GM19351 (cell line): ENCODE results near the gene SNX5.
A peak's percentile ranks its signal among the peaks of the same experiment; 100 is the strongest.

Source experiments
- ATAC-seq: cut with Tn5 transposase; IDR thresholded peaks from one replicate; pipeline ENCODE4 v1.9.1; 2021; ENCODE audit warnings: mild to moderate bottlenecking, moderate library complexity; ENCODE audit not compliant: unreplicated experiment

The SNX5 gene

DNA sequence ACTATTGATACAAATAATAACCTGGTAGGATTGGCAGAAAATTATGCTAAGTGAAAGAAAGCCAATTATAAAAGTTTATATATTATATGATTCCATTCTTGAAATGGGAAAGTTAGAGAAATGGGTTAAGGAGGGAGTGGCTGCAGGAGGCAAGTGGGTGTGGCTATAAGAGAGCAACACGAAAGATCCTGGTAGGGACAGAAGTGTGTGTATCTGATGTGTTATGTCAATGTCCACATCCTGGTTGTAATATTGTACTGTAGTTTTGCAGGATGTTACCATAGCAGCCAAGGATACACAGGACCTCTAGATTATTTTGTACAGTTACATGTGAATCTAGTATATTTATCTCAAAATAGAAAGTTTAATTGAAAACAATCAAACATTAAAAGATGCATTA lies 46.8 kb downstream of the SNX5 start:
- ATAC-seq: no peak

DNA sequence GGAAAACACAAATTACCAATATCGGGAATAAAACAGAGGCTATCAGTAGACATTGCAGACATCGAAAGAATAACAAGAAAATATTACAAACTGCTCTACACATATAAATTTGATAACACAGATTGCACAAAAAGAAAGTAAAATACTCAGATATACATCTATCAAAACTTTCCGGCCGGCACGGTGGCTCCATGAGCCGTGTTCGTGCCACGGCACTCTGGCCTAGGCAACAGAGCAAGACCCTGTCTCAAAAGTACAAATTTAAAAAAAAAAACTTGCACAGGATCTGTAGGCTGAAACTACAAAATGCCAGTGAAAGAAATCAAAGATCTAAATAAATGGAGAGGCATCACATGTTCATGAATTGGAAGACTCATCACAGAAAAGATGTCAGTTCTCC lies 49.4 kb downstream of the SNX5 start:
- no peak for ATAC-seq

DNA sequence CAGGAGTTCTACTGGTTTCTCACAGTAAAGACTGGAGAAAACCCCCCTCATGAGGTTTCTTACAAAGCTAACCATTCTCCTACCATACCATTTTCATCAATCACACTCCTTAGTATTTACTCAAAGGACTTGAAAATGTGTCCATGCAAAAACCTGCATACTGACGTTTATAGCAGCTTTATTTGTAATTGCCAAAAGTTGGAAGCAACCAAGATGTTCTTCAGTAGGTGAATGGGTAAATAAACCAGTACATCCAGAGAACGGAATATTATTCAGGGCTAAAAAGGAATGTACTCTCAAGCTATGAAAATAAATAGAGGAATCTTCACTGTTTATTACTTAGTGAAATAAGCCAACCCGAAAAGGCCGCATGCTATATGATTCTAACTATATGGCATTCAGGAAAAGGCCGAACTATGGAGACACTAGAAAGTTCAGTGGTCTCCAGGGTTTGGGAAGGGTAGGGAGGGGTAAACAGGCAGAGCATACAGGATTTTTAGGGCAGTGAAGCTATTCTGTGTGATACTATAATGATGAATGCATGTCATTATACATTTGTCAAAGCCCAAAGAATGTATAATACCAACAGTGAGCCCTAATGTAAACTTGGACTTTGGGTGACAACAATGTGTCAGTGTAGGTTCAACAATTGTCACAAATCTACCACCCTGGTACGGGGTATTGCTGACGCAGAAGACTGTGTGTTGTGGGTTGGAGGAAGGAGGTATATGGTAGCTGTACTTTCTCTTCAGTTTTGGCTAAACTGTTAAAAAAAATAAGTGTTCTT lies 50.6 kb downstream of the SNX5 start:
- ATAC-seq: no peak

DNA sequence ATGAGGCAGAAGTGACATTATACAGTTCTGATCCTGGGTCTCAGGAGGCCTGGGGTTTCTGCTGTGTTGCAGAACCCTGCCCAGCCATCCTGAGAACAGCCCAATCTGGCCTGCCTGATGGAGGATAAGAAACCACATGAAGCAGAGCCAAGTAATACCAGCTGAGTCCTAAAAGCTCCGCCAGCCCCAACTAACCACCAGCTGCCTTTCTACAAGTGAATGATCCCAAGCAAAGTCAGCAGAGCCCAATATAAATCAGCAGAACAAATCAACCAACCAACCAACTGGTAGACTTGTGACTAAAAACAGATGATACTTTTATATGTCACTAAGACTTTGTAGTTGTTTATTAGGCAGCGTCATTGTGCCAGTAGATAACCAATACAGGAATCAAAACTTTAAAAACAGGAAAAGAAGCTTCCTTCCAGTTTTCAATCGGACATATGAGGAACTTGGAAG lies 52.1 kb downstream of the SNX5 start:
- ATAC-seq: no peak

DNA sequence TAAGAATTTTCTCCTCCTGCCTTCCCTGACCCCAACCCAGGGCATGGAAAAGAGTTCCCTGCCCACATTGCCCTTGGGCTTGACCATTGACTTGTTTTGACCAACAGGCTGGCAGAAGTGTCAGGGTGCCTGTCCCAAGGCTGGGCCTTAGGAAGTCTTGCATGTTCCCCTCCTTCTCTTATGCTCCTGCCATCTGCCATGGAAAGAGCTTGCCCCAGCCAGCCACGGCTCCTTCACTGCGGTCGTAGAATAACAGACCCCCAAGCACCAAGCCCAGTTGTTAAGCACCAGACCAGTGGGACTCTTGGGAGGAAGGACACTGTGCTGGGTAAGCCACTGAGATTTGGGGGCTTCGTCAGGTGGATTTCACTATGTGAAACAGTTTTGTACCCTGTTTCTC lies 53.6 kb downstream of the SNX5 start:
- ATAC-seq: no peak

DNA sequence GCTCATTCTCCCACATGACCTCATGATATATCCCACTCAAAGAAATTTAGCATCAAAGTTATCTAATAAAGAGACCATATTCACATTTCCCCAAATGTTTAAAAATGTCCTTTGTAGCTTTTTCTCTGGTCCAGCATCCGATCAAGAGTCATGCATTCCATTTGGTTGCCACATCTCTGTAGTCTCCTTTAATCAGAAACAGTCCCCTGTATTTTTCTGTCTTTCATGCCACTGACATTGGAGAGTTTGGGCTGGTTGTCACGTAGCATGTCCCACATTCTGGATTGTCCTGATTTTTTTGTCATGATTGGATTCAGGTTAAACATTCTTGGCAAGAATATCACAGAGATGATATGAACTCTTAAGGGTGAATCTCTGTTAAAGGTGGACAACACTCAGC lies 55.7 kb downstream of the SNX5 start:
- ATAC-seq: no peak

DNA sequence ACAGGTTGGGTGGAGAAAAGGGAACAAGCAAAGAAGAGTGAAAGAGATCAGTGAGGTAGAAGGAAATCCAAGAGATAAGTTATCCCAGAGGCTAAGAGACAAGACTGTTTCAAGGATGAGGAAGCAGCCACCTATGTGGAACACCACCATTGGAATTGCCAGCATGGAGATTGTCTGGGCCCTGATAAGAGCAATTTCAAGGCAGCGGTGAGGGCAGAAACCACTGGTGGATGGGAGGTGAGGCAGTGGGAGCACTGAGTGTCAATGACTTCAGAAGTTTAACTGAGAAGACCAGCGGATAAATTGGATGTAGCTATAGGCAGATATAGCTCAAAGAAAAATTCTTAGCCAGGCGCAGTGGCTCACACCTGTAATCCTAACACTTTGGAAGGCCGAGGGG lies 56.7 kb downstream of the SNX5 start:
- no peak for ATAC-seq

DNA sequence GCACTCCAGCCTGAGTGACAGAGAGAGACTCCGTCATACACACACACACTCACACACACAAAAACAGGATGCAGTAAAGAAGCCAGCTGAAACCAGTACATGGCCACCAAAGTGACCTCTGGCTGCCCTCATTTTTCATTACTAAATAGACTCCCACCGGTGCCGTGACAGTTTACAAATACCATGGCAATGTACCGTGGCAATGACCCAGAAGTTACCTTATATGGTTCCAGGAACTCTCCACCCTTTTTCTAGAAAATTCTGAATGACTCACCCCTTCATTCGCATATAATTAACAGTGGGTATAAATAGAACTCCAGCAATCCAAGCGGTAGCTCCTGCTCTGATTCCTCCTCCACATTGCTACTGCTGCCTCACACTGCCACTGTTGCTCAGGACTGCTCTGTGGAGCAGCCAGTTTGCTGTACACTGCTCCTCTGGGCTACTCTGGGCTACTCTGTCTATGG lies 57.7 kb downstream of the SNX5 start:
- no peak for ATAC-seq

DNA sequence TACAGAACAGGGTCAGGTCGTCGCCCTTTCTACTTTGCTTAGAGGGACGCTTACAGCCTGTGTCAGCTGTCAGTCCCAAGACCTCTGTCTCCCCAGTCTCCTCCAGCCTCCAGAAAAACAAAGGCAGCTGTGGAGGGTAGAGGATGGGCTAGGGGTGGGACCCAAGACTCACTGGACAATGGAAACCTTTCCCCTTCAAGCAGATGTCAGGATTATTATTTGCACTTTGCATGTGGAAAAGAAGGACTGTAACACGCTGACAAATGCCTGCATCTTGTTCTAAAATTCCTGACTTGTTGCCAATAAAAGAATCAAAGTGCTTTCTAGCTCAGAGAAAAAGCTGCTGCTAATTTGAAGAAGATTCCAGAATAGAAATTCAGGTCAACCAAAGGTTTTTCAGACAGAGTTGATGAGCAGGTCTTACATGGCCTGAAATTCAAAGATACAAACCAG lies 58.7 kb downstream of the SNX5 start:
- ATAC-seq: no peak

DNA sequence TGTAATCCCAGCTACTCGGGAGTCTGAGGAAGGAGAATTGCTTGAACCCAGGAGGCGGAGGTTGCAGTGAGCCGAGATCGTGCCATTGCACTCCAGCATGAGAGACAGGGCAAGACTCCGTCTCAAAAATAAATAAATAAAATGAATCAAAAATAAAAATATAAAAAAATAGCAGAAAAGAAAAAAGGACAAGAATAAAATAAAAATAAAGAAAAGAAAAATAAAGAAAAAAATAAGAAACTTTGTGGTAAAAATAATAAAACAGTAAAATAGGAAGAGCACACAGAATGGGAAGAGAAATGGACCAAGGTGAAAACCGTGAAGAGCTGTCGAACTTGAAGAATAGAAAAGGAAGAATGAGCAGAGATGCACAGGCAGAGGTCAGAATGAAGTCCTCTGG lies 63.0 kb downstream of the SNX5 start:
- no peak for ATAC-seq

DNA sequence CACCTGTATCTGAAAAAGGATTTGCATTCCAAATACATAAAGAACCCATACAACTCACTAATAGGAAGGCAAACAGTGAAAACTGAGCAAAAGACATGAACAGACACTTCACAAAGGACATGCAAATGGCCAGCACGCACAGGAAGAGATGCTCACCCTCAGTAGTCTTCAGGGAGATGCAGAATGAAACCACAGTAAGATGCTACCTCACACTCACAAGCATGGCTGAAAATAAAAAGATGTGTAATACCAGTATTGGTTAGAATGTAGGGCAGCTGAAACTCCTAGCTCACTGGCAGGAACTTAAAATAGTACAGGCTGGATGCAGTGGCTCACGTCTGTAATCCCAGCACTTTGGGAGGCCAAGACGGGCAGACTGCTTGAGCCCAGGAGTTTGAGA lies 64.6 kb downstream of the SNX5 start:
- peak; percentile 76 for ATAC-seq

DNA sequence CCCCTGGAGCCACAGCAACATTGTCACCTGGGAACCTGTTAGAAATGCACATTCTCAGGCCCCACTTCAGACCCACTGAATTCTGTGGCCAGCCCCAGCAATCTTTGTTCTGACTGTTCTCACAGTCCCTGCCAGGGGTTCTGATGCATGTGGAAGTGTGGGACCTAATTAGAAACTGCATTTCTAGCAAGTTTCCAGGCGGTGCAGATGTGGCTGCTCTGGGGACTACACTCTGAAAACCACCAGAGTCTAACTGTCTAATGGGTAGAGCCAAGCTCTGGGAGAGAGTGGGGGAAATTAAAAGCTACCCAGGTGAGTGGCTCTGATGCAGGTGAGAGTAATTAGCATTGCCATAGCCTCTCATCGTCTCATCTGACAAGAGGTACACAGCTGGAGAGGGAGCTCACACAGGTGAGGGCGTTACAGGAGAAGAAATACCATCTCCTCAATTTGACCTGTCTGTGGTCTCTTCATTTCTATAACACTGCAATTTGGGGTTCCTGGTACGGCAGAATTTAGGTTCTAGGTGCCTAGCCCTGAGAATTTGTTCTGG lies 66.0 kb downstream of the SNX5 start:
- ATAC-seq: no peak

DNA sequence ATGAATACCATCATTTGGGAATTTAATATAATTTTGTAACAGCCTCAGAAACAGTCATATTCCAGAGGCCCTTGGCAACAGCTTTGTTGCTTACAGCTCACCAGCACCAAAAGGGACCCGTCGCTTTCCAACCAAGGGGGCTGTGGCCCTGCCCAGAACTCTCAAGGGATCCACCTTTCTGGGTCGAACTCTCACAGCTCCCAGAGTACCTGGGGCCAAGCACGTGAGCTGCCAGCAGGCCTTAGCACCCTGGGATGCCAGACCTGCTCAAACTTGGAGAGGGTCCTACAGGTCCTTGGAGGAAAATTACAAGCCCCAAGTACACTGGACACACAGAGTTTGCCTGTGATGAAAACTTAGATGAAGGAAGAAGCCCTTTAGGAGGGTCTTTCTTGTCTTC lies 66.6 kb downstream of the SNX5 start:
- ATAC-seq: no peak

DNA sequence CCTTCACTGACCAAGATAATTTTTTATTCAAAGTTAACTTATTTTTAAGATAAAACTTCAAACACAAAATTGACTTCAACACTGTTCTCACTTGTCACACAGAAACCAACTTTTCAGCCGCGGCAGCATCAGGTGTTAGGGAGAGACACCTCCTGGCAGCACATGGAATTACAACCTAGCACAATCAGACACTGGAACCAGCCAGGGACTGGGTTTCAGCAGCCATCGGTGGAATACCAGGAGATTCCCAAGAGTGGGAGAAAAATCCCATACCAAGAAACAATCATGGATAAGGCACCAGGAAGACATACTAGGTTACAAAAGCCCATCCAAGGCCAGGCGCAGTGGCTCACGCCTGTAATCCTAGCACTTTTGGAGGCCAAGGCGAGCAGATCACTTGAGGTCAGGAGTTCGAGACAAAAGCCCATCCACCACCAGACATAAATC lies 70.0 kb downstream of the SNX5 start:
- ATAC-seq: no peak

DNA sequence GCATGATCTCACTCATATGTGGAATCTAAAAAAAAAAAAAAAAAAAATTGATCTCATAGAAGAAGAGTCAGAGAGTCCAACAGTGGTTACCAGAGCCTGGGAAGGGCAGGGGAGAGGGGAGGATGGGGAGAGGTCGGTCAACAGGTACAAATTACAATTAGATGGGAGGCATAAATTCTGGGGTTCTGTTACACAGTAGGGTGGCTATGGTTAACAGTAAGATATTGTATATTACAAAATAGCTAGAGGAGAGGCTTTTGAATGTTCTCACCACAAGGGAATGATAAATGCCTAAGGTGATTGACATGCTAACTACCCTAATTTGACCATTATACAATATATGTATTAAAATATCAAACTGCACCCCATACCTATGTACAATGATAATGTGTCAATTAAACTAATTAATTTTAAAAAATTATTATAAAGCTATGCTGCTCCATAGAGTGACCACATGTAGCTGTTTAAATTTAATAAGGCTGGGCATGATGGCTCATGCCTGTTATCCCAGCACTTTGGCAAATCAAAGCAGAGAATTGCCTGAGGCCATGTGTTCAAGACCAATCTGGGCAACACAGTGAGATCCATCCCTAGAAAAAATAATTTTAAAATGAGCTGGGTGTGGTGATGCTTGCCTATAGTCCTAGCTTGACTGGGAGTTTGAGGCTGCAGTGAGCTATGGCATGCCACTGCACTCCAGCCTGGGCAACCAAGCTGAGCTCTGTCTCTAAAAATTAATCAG lies 70.9 kb downstream of the SNX5 start:
- ATAC-seq: no peak

DNA sequence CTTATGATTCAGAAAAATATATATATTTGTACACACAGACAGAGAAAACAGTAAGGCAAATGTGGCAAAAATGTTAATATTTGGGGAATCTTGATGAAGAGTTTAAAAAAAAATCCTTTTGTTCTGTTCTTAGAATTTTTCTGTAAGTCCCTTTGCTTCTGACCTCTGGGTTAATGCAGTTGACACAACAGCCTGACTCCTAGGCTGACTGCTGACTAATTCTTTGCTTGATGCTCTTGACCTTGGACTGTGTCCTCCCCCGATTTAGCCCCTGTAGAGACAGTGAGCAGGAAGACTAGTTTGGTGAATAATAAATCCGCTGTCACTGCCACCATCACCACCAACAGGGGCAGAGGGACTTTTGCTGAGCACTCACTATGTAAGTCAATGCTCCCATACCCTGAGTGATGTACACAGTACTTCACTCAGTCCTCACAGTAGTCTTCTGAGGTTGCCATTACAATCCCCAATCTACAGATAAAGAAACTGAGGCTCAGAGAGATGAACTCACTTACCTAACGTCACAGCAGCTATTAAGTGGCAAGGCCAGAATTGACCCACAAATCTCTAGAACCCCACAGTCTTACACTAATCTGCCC lies 71.7 kb downstream of the SNX5 start:
- peak; percentile 42 for ATAC-seq

DNA sequence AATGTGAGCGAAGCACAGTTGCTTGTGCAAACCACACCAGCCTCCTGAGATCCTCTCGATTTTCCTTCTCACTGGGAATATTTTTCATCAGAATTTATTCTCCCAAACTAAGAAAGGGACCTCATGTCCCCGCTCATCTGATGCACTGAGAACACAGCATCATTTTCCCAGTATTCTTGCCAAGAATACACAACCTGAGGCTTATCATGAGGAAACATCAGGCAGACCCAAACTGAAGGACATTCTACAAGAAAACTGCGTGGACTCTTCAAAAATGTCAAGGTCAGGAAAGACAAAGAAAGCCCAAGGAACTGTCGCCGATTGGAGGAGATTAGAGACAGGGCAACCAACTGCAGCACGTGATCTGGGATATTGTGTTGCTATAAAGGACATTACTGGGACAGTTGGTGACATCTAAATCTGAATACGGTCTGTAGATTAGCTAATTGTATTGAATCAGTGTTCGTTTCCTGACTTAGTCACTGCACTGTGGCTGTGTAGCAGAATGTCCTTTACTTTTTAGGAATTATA lies 72.3 kb downstream of the SNX5 start:
- no peak for ATAC-seq

DNA sequence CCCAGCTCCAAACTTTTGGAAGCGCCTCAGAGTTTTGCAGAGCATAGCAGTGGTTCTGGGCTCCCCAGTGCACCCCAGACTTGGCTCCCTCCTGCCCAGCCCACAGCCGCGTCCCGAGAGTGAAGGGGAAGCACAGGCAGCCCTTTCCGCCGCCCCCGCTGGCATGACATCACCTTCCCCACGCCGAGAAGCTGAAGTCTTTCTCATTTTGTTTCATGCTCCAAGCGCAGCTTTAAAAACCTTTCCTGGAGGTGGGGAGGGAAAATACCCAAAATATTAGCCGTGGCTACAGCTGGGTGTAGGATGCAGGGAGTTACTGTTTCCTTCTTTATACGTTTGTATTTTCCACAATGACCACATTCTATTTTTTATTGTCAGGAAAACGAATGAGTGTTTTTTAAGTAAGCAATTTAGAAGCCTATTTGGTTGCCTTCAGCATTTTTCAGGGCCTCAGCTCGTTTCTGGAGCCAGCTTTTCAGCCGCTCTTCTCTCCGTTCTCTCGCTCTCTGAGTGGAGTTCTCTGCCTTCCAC lies 72.9 kb downstream of the SNX5 start:
- ATAC-seq: peak; percentile 64

DNA sequence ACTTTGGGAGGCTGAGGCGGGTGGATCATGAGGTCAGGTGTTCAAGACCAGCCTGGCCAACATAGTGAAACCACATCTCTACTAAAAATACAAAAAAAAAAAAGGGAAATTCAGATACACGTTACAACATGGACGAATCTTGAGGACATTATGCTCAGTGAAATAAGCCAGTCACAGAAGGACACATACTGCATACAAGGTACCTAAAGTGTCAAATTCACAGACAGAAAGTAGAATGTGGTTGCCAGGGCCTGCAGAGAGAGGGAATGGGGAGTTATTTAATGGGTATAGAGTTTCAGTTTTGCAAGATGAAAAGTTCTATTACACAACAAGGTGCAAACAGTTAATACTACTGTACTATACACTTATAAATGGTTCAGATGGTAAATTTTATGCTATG lies 75.1 kb downstream of the SNX5 start:
- ATAC-seq: no peak

DNA sequence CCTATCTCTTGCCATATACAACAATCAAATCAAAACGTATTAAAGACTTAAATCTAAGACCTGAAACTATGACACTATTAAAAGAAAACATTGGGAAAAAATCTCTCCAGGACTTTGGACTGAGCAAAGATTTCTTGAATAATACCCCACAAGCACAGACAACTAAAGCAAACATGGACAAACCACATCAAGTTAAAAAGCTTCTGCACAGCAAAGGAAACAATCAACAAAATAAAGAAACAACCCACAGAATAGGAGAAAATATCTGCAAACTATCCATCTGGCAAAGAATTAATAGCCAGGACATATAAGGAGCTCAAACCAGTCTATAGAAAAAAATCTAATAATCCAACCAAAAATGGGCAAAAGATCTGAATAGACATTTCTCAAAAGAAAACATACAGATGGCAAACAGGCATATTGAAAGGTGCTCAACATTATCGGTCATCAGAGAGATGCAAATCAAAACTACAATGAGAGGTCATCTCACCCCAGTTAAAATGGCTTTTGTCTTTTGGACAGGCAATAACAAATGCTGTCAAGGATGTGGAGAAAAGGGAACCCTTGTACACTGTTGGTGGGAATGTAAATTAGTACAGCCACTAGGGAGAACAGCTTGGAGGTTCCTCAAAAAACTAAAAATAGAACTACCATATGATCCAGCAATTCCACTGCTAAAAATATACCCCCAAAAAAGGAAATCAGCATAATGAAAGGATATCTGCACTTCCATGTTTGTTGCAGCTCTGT lies 76.2 kb downstream of the SNX5 start:
- ATAC-seq: no peak
